ENCODE results near the gene RGPD6.
"Not testable (repeated sequence)": the region's sequence is repeated elsewhere in the genome, so short reads cannot be mapped to it uniquely, and the experiment has no call there.

GRCh38 chr2:110476952-110477351 lies 100.1 kb downstream of the RGPD6 start:
- not testable (repeated sequence) for TF ChIP-seq CTCF (IDR thresholded peaks at IDR 0.05; ENCODE audit: insufficient read depth, low read length, poor library complexity, severe bottlenecking); EZH2phosphoT487 (conservative IDR thresholded peaks at IDR 0.05; ENCODE audit: low read length)

Measured in SU-DHL-6 (cell line).